Measurements from ENCODE around the gene HK1.
A peak's percentile ranks its signal among the peaks of the same experiment; 100 is the strongest.

HK1 gene

GRCh38 chr10:69259547-69260243 is 18.6 kb upstream of the HK1 start:
- H3K27ac Mint-ChIP-seq = peak overlapping the region in 2 of 3 experiments; percentile 33 to 63
- H3K36me3 Mint-ChIP-seq (ENCODE audit: low read depth) = peaks cover 4% of the 10 kb centered on the region
- peaks cover 10% of the 10 kb centered on the region for H3K4me1 Mint-ChIP-seq
- H3K4me3 Mint-ChIP-seq = no peak overlapping the region
- H3K27me3 Mint-ChIP-seq (ENCODE audit: low read depth) = peaks cover 14% of the 10 kb centered on the region
- peaks cover 9% of the 10 kb centered on the region for H3K9me3 Mint-ChIP-seq
- no peak for TF ChIP-seq CTCF (IDR thresholded peaks at IDR 0.05; ENCODE audit: unreplicated experiment in 3 of 3)

- Mint-ChIP-seq H3K4me1 (peaks cover 10% of the 10 kb centered on the region), H3K9me3 (peaks cover 9% of the 10 kb centered on the region), H3K36me3 (ENCODE audit: low read depth) (peaks cover 4% of the 10 kb centered on the region), H3K27ac (no peak overlapping the region), H3K4me3 (no peak overlapping the region), H3K27me3 (ENCODE audit: low read depth) (peaks cover 9% of the 10 kb centered on the region)
- no peak for TF ChIP-seq CTCF (IDR thresholded peaks at IDR 0.05; ENCODE audit: unreplicated experiment in 3 of 3)
Measured at GRCh38 chr10:69261184-69261583, 17.1 kb upstream of the HK1 start.

GRCh38 chr10:69262292-69262751 is 16.0 kb upstream of the HK1 start:
- Mint-ChIP-seq H3K36me3 (ENCODE audit: low read depth) (peaks cover 4% of the 10 kb centered on the region), H3K4me3 (no peak overlapping the region), H3K9me3 (peaks cover 9% of the 10 kb centered on the region), H3K4me1 (peaks cover 10% of the 10 kb centered on the region), H3K27ac (no peak overlapping the region), H3K27me3 (ENCODE audit: low read depth) (peaks cover 15% of the 10 kb centered on the region)
- TF ChIP-seq CTCF (IDR thresholded peaks at IDR 0.05; ENCODE audit: unreplicated experiment in 3 of 3) = no peak

- Mint-ChIP-seq H3K9me3 (no peaks in the 10 kb centered on the region), H3K36me3 (ENCODE audit: low read depth) (no peaks in the 10 kb centered on the region), H3K27ac (no peak overlapping the region), H3K27me3 (ENCODE audit: low read depth) (peaks cover 19% of the 10 kb centered on the region), H3K4me1 (peaks cover 5% of the 10 kb centered on the region), H3K4me3 (no peak overlapping the region)
- TF ChIP-seq CTCF (IDR thresholded peaks at IDR 0.05; ENCODE audit: unreplicated experiment in 3 of 3) = no peak
Measured at GRCh38 chr10:69265521-69265920, 12.8 kb upstream of the HK1 start.

GRCh38 chr10:69268761-69269416 is 9.4 kb upstream of the HK1 start:
- Mint-ChIP-seq H3K27me3 (ENCODE audit: low read depth) (peaks cover 19% of the 10 kb centered on the region), H3K4me1 (no peaks in the 10 kb centered on the region), H3K36me3 (ENCODE audit: low read depth) (no peaks in the 10 kb centered on the region), H3K27ac (no peak overlapping the region), H3K9me3 (peaks cover 11% of the 10 kb centered on the region), H3K4me3 (no peak overlapping the region)
- TF ChIP-seq CTCF (IDR thresholded peaks at IDR 0.05; ENCODE audit: unreplicated experiment in 3 of 3) = no peak

Measured in nephron (organoid).